ENCODE data around the gene UNC5A. TPM values are rescaled to one million over a fixed set of nuclear protein-coding genes. Genes with fewer than 3 reads are reported as not detected.

Gene UNC5A
- total and polyA plus RNA-seq, 2 of the 8 experiments (the other 6 are each of a cell fraction or from before 2014, with no cell fraction given): 4.0 to 7.6 TPM

GRCh38 chr5:176769911-176770310 lies 40.4 kb upstream of the UNC5A start:
- Histone ChIP-seq H3K56ac (replicated peaks; ENCODE audit: insufficient read length, low read depth, low read length) (no peak overlapping the region), H3K18ac (ENCODE audit: extremely low read depth, low read length) (no peak overlapping the region; the same call in 1 of the 2 replicates), H3K4me2 (ENCODE audit: insufficient read depth in 1 of 2, low read depth in 2 of 2, low read length in 2 of 2) (no peak overlapping the region), H3K23ac (ENCODE audit: insufficient read length) (no peak overlapping the region), H3K4me3 (ENCODE audit: extremely low read depth in 1 of 4, insufficient read depth in 2 of 4, low read depth in 3 of 4, low read length in 4 of 4) (no peak overlapping the region), H4K20me1 (replicated peaks in 1 of 2; ENCODE audit: control insufficient read depth in 1 of 2, insufficient read depth in 2 of 2, low read length in 2 of 2) (no peaks in the 10 kb centered on the region), H4K91ac (replicated peaks; ENCODE audit: insufficient read length, low read length) (no peak overlapping the region), H4K8ac (ENCODE audit: extremely low read depth, insufficient read depth, low read length) (no peak overlapping the region), H2BK5ac (ENCODE audit: low read depth, low read length) (no peak overlapping the region), H2BK20ac (ENCODE audit: low read length) (no peak overlapping the region), H4K5ac (ENCODE audit: insufficient read length, low read depth, low read length) (no peak overlapping the region), H3K9me3 (ENCODE audit: insufficient read depth in 2 of 2, low read depth in 1 of 2, low read length in 1 of 2) (no peaks in the 10 kb centered on the region), H2BK120ac (replicated peaks; ENCODE audit: low read depth, low read length) (no peak overlapping the region), H3K27ac (ENCODE audit: low read depth, low read length) (no peak overlapping the region), H2AFZ (ENCODE audit: low read length) (no peak overlapping the region), H3K14ac (ENCODE audit: insufficient read length) (no peak overlapping the region), H3K79me1 (ENCODE audit: low read depth, low read length) (no peaks in the 10 kb centered on the region), H3K9ac (replicated peaks in 1 of 4; ENCODE audit: extremely low read depth in 1 of 4, low read depth in 3 of 4, low read length in 3 of 4) (no peak overlapping the region), H3K27me3 (replicated peaks in 1 of 4; ENCODE audit: control insufficient read depth in 3 of 4, extremely low read depth in 1 of 4, insufficient read depth in 3 of 4, low read length in 3 of 4) (no peaks in the 10 kb centered on the region), H3K4me1 (replicated peaks in 1 of 4; ENCODE audit: control insufficient read depth in 3 of 4, insufficient read depth in 4 of 4, low read length in 3 of 4) (peaks cover 4 to 8% (median 6%) of the 10 kb centered on the region in 4 experiments), H2BK15ac (ENCODE audit: low read length) (no peak overlapping the region), H3K79me2 (ENCODE audit: control insufficient read depth in 1 of 2, insufficient read depth in 2 of 2, low read length in 2 of 2) (no peaks in the 10 kb centered on the region), H2BK12ac (ENCODE audit: low read depth, low read length) (no peak overlapping the region), H3K23me2 (ENCODE audit: low read depth, low read length) (no peaks in the 10 kb centered on the region; the same call in 1 of the 2 replicates), H3K4ac (replicated peaks; ENCODE audit: insufficient read length, low read depth, low read length) (no peak overlapping the region), H2AK5ac (ENCODE audit: low read depth, low read length) (peak overlapping the region; percentile 53; the same call in 1 of the 2 replicates), H3K36me3 (ENCODE audit: control insufficient read depth in 2 of 4, insufficient read depth in 4 of 4, low read length in 3 of 4) (no peaks in the 10 kb centered on the region)
- WGBS, 2 experiments (ENCODE audit: extremely low coverage in 1 of 2, insufficient coverage in 1 of 2, insufficient read length in 1 of 2, insufficient replicate concordance in 2 of 2, low coverage in 1 of 2, low lambda C conversion rate in 2 of 2, missing lambda C conversion rate in 1 of 2): 91% methylated on average over 9 of the region's 9 CpGs; no CpG with 5 or more reads in 1 of the 2 experiments
- FAIRE-seq: no peak
- CTCF ChIA-PET (ENCODE audit: partially characterized antibody): interaction anchor here (1.1 to 4.7 kb wide), 6 partner anchors 14 to 109 kb away, joined by 3 to 23 read pairs (median 4); no protein-coding TSS in a partner anchor
- POLR2A ChIA-PET (ENCODE audit: partially characterized antibody): no interaction called here
- peak in 1 of 2 experiments; percentile 39 for DNase-seq (ENCODE audit: low read depth in 1 of 2, low spot score in 2 of 2)
- TF ChIP-seq HDAC6 (IDR thresholded peaks at IDR 0.05; ENCODE audit: low read depth, low read length): no peak
- TF ChIP-seq POU5F1 (IDR thresholded peaks at IDR 0.05; ENCODE audit: low read depth, low read length): no peak
- TF ChIP-seq SUZ12 (IDR thresholded peaks at IDR 0.05; ENCODE audit: low read length): no peak
- TF ChIP-seq, protein P1, sequence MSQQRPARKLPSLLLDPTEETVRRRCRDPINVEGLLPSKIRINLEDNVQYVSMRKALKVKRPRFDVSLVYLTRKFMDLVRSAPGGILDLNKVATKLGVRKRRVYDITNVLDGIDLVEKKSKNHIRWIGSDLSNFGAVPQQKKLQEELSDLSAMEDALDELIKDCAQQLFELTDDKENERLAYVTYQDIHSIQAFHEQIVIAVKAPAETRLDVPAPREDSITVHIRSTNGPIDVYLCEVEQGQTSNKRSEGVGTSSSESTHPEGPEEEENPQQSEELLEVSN (IDR thresholded peaks at IDR 0.05): no peak
- no peak for TF ChIP-seq PHF8 (conservative IDR thresholded peaks at IDR 0.05; ENCODE audit: low read depth, low read length)
- TF ChIP-seq ATF3 (IDR thresholded peaks at IDR 0.05; ENCODE audit: insufficient read depth, low read depth, low read length): no peak
- no peak for TF ChIP-seq TBP (IDR thresholded peaks at IDR 0.05; ENCODE audit: low read depth, low read length)
- TF ChIP-seq MAFK (IDR thresholded peaks at IDR 0.05; ENCODE audit: low read depth, low read length): no peak
- no peak for TF ChIP-seq TCF12 (IDR thresholded peaks at IDR 0.05; ENCODE audit: low read depth, low read length)
- TF ChIP-seq SP4 (IDR thresholded peaks at IDR 0.05; ENCODE audit: low read length): no peak
- no peak for TF ChIP-seq FOSL1 (IDR thresholded peaks at IDR 0.05; ENCODE audit: insufficient read depth, low read depth, low read length)
- TF ChIP-seq CBX8 (IDR thresholded peaks at IDR 0.05; ENCODE audit: borderline replicate concordance, low read depth, low read length): no peak
- no peak for TF ChIP-seq EZH2 (IDR thresholded peaks at IDR 0.05; ENCODE audit: low read depth, low read length, severe bottlenecking)

Measured in H1 (cell line).